Sigmoid colon (tissue), 7 donors: Measurements from ENCODE around the gene TRABD2B. TPM values are rescaled to one million over a fixed set of nuclear protein-coding genes. Genes with fewer than 3 reads are reported as not detected.

ENCODE experiments used
- DNase-seq: peaks from one replicate; pipeline ENCODE4 v3.0.0-alpha.2; 2019
- H3K27ac ChIP-seq, 4 donors: fragments of 200-600 bp; sonication (generic); one replicate each; pipeline ENCODE4 v1.5.1; 2016 to 2019; ENCODE audit warnings: mild to moderate bottlenecking in 1 of 4
- H3K27me3 ChIP-seq, 3 donors: fragments of 200-600 bp; sonication (generic); one replicate each; pipeline ENCODE4 v1.5.1; 2019; ENCODE audit warnings: mild to moderate bottlenecking in 1 of 3
- H3K36me3 ChIP-seq, 4 donors: fragments of 200-600 bp; sonication (generic); one replicate each; pipeline ENCODE4 v1.5.1; 2016 to 2019
- H3K4me1 ChIP-seq, 4 donors: fragments of 200-600 bp; sonication (generic); one replicate each; pipeline ENCODE4 v1.5.1; 2017 to 2019
- H3K4me3 ChIP-seq, 4 donors: fragments of 200-600 bp; sonication (generic); one replicate each; pipeline ENCODE4 v1.5.1; 2017 to 2019; ENCODE audit warnings: mild to moderate bottlenecking in 2 of 4, moderate library complexity in 1 of 4
- H3K9me3 ChIP-seq, 4 donors: fragments of 200-600 bp in 3 of 4; sonication (generic) in 3 of 4; one replicate each; pipeline versions ENCODE4 v1.5.1 to v1.6.1; 2013 to 2019
- EP300 ChIP-seq, 4 donors: sonication (generic); formaldehyde crosslinking; IDR thresholded peaks; one replicate each; pipeline ENCODE4 v1.6.1; 2017; ENCODE audit warnings: antibody characterized with exemption in 4 of 4
- POLR2A ChIP-seq, 2 donors: fragments of 450-650 bp; IDR thresholded peaks; one replicate each; pipeline ENCODE4 v1.6.1; 2016; ENCODE audit warnings: antibody characterized with exemption in 2 of 2, mild to moderate bottlenecking in 2 of 2, moderate library complexity in 2 of 2
- POLR2AphosphoS5 ChIP-seq, 4 donors: sonication (generic); formaldehyde crosslinking; IDR thresholded peaks; one replicate each; pipeline ENCODE4 v1.6.1; 2017; ENCODE audit warnings: antibody characterized with exemption in 4 of 4
- WGBS, 2 donors: extraction: QIAGEN DNeasy Blood & Tissue Kit; methylation state at CpG; one replicate each; pipeline ENCODE4 v1.1.7; 2013; 5-methylcytosine and 5-hydroxymethylcytosine counted together
- intact Hi-C: fragments of 100-400 bp; cut with DNase I; formaldehyde crosslinking; loops from one replicate; pipeline ENCODE4 v1.15.1; 2023
- polyA plus RNA-seq, 3 donors: library from polyadenylated mRNA; stranded (reverse); fragments of 200-250 nt; gene quantifications; one replicate each; pipeline ENCODE4 v1.2.3, GENCODE V29; 2013
- total RNA-seq, 4 donors: library from RNA; depleted of rRNA; stranded (reverse); fragments of >200 nt; gene quantifications; one replicate each; pipeline ENCODE4 v1.1.0, GENCODE V29; 2016
- TF ChIP-seq, protein P1 (sequence below), 4 experiments: fragments of 450-650 bp in 3 of 4; fragments of 200-600 bp in 1 of 4; IDR thresholded peaks; one replicate each; pipeline ENCODE4 v1.5.1; 2016 to 2019; ENCODE audit warnings: antibody characterized with exemption in 4 of 4, mild to moderate bottlenecking in 3 of 4, moderate library complexity in 2 of 4
- donor health status: healthy with polysubstance abuse.
- donor health status: Bipolar disorder and iron deficiency.
- donor health status: healthy.

TRABD2B gene
- total and polyA plus RNA-seq, 7 donors = 0.63 to 1.8 (median 1.0) TPM; not detected in 1

GRCh38 chr1:47906527-47907176 is 90.5 kb downstream of the TRABD2B start:
- WGBS, 2 donors = 82 to 94% methylated on average over 14 of the region's 14 CpGs
- Histone ChIP-seq H3K9me3 (no peaks in the 10 kb centered on the region), H3K36me3 (no peaks in the 10 kb centered on the region), H3K4me3 (no peak overlapping the region), H3K27ac (peak overlapping the region in 1 of 4 donors; percentile 38), H3K27me3 (no peaks in the 10 kb centered on the region), H3K4me1 (no peaks in the 10 kb centered on the region)
- intact Hi-C loops = no loop called here
- no peak for DNase-seq
- TF ChIP-seq POLR2AphosphoS5 (IDR thresholded peaks at IDR 0.05) (no peak), POLR2A (IDR thresholded peaks at IDR 0.05) (no peak), EP300 (IDR thresholded peaks at IDR 0.05) (no peak)
- TF ChIP-seq, protein P1, sequence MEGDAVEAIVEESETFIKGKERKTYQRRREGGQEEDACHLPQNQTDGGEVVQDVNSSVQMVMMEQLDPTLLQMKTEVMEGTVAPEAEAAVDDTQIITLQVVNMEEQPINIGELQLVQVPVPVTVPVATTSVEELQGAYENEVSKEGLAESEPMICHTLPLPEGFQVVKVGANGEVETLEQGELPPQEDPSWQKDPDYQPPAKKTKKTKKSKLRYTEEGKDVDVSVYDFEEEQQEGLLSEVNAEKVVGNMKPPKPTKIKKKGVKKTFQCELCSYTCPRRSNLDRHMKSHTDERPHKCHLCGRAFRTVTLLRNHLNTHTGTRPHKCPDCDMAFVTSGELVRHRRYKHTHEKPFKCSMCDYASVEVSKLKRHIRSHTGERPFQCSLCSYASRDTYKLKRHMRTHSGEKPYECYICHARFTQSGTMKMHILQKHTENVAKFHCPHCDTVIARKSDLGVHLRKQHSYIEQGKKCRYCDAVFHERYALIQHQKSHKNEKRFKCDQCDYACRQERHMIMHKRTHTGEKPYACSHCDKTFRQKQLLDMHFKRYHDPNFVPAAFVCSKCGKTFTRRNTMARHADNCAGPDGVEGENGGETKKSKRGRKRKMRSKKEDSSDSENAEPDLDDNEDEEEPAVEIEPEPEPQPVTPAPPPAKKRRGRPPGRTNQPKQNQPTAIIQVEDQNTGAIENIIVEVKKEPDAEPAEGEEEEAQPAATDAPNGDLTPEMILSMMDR (IDR thresholded peaks at IDR 0.05) = no peak

DNA sequence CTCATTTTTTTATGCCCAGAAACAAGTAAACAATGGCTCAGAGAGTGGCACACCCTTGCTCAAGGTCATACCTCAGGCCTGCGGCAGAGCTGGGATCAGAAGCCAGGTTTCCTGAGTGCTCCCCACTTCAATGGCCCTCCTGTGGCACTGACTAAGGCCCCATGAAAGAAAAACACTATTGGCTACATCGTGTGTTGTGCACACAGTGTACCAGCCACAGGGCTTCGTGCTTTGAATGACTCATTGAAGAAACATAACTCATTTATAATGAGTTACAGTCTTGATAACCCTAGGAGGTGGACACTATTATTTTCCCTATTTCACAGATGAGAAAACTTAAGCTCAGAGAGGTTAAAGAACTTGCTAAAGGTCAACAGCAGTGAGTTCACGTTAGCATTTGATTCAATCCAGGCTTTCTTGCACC is 91.2 kb downstream of the TRABD2B start:
- Histone ChIP-seq H3K4me3 (no peak overlapping the region), H3K27me3 (no peaks in the 10 kb centered on the region), H3K36me3 (no peaks in the 10 kb centered on the region), H3K27ac (no peak overlapping the region), H3K4me1 (no peaks in the 10 kb centered on the region), H3K9me3 (no peaks in the 10 kb centered on the region)
- no peak for DNase-seq
- WGBS, 2 donors = 35 to 68% methylated on average over 4 of the region's 4 CpGs
- intact Hi-C loops = no loop called here
- no peak for TF ChIP-seq EP300 (IDR thresholded peaks at IDR 0.05)
- no peak for TF ChIP-seq POLR2A (IDR thresholded peaks at IDR 0.05)
- TF ChIP-seq POLR2AphosphoS5 (IDR thresholded peaks at IDR 0.05) = no peak
- TF ChIP-seq, protein P1 (IDR thresholded peaks at IDR 0.05) = no peak

- H3K4me1 ChIP-seq = no peaks in the 10 kb centered on the region
- H3K27me3 ChIP-seq = no peaks in the 10 kb centered on the region
- H3K27ac ChIP-seq = no peak overlapping the region
- no peaks in the 10 kb centered on the region for H3K9me3 ChIP-seq
- no peak for DNase-seq
- no peak overlapping the region for H3K4me3 ChIP-seq
- TF ChIP-seq POLR2AphosphoS5 (IDR thresholded peaks at IDR 0.05) (no peak), POLR2A (IDR thresholded peaks at IDR 0.05) (no peak), EP300 (IDR thresholded peaks at IDR 0.05) (no peak)
- TF ChIP-seq, protein P1 (IDR thresholded peaks at IDR 0.05) = no peak
- intact Hi-C loops = no loop called here
- no peaks in the 10 kb centered on the region for H3K36me3 ChIP-seq
Observed at GRCh38 chr1:47903723-47904122, 93.5 kb downstream of the TRABD2B start.

GRCh38 chr1:47901001-47901575 is 96.1 kb downstream of the TRABD2B start:
- DNase-seq = no peak
- no peaks in the 10 kb centered on the region for H3K9me3 ChIP-seq
- WGBS, 2 donors = 82 to 95% methylated on average over 3 of the region's 3 CpGs
- H3K36me3 ChIP-seq = no peaks in the 10 kb centered on the region
- no peaks in the 10 kb centered on the region for H3K4me1 ChIP-seq
- intact Hi-C loops = no loop called here
- no peak overlapping the region for H3K27ac ChIP-seq
- TF ChIP-seq, protein P1 (IDR thresholded peaks at IDR 0.05) = no peak
- H3K27me3 ChIP-seq = no peaks in the 10 kb centered on the region
- no peak overlapping the region for H3K4me3 ChIP-seq
